Parathyroid adenoma (tissue), 2 donors: ENCODE measurements around the gene SLC6A13.

Source experiments
- H2AFZ ChIP-seq: fragments of 300-600 bp; sonication (generic); one replicate; pipeline ENCODE4 v1.7.0; 2017; ENCODE audit warnings: antibody characterized with exemption, mild to moderate bottlenecking
- H3K27ac ChIP-seq: fragments of 300-600 bp; sonication (generic); one replicate; pipeline ENCODE4 v1.7.0; 2017
- H3K27me3 ChIP-seq: fragments of 300-600 bp; sonication (generic); one replicate; pipeline ENCODE4 v1.7.0; 2017; ENCODE audit warnings: low read length; ENCODE audit not compliant: control insufficient read depth, insufficient read depth
- H3K36me3 ChIP-seq: fragments of 300-600 bp; sonication (generic); one replicate; pipeline ENCODE4 v1.7.0; 2017; ENCODE audit warnings: low read length; ENCODE audit not compliant: control insufficient read depth, insufficient read depth
- H3K4me1 ChIP-seq: fragments of 300-600 bp; sonication (generic); one replicate; pipeline ENCODE4 v1.7.0; 2017; ENCODE audit warnings: control low read depth
- H3K4me2 ChIP-seq: fragments of 300-600 bp; sonication (generic); one replicate; pipeline ENCODE4 v1.7.0; 2017; ENCODE audit warnings: low read length
- H3K4me3 ChIP-seq: fragments of 300-600 bp; sonication (generic); one replicate; pipeline ENCODE4 v1.7.0; 2017; ENCODE audit warnings: low read depth, low read length
- H3K79me2 ChIP-seq: fragments of 300-600 bp; sonication (generic); one replicate; pipeline ENCODE4 v1.7.0; 2017; ENCODE audit warnings: control low read depth
- H3K9ac ChIP-seq: fragments of 300-600 bp; sonication (generic); one replicate; pipeline ENCODE4 v1.7.0; 2017; ENCODE audit warnings: mild to moderate bottlenecking
- H3K9me3 ChIP-seq: fragments of 300-600 bp; sonication (generic); one replicate; pipeline ENCODE4 v1.7.0; 2017; ENCODE audit warnings: low read length; ENCODE audit not compliant: control insufficient read depth
- TF ChIP-seq, protein P1 (sequence below): fragments of 300-600 bp; sonication (generic); IDR thresholded peaks from one replicate; pipeline ENCODE4 v1.7.0; 2017; ENCODE audit warnings: antibody characterized with exemption, mild to moderate bottlenecking
- donor health status: primary hyperparathyroidism.

SLC6A13 gene

DNA sequence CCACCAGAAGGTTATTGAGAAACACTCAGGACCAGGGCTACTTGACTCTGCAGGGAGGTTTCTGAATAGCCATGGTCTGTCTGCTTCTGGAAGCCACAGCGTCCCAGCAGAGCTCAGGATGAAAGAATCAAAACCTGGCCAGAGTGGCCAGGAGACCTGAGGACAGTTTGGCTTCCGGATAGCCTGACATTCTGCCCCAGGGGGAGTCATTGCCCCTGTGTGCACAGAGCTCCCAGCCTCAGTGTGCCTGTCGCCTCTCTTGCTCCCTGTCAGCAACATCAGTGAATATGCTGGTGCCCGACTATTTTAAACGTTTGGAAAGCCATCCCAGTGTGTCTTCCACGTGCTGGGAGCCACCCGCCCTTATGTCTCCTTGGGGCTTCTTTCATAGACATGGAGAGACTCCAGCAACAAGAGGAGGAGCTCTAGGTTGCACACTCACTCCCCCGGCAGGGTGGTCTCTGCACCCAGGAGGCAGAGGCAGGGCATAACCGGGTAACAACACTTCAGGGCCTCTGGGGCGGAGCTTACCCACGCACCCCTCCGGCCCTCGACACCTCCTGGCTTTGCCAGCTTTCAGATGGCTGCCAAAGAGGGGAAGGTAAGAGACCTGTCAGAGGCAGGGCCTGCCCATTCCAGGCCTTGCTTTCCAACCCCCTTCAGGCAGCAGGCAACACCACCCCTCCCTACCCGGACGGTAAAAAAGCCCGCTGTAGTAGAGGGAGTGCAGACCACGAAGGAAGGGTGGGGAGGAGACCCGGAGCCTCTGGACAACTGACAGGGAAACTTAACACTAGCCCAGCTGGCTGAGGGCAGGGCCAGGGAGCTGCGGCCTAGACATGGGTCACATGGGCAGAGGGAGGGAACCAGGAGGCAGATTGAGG, 29.7 kb downstream of the SLC6A13 start:
- H3K4me1 ChIP-seq, result peaks cover 19% of the 10 kb centered on the region
- no peaks in the 10 kb centered on the region for H3K9me3 ChIP-seq
- peak overlapping the region; percentile 81 for H2AFZ ChIP-seq
- no peak overlapping the region for H3K4me3 ChIP-seq
- no peaks in the 10 kb centered on the region for H3K36me3 ChIP-seq
- H3K9ac ChIP-seq, result no peak overlapping the region
- H3K27me3 ChIP-seq, result no peaks in the 10 kb centered on the region
- no peaks in the 10 kb centered on the region for H3K79me2 ChIP-seq
- no peak overlapping the region for H3K27ac ChIP-seq
- TF ChIP-seq, protein P1, sequence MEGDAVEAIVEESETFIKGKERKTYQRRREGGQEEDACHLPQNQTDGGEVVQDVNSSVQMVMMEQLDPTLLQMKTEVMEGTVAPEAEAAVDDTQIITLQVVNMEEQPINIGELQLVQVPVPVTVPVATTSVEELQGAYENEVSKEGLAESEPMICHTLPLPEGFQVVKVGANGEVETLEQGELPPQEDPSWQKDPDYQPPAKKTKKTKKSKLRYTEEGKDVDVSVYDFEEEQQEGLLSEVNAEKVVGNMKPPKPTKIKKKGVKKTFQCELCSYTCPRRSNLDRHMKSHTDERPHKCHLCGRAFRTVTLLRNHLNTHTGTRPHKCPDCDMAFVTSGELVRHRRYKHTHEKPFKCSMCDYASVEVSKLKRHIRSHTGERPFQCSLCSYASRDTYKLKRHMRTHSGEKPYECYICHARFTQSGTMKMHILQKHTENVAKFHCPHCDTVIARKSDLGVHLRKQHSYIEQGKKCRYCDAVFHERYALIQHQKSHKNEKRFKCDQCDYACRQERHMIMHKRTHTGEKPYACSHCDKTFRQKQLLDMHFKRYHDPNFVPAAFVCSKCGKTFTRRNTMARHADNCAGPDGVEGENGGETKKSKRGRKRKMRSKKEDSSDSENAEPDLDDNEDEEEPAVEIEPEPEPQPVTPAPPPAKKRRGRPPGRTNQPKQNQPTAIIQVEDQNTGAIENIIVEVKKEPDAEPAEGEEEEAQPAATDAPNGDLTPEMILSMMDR, result no peak
- no peak overlapping the region for H3K4me2 ChIP-seq

- no peak overlapping the region for H3K9ac ChIP-seq
- H3K27me3 ChIP-seq, result no peaks in the 10 kb centered on the region
- no peak overlapping the region for H3K4me3 ChIP-seq
Observed at GRCh38 chr12:230925-231671, 31.5 kb downstream of the SLC6A13 start.

GRCh38 chr12:229441-230191, 33.0 kb downstream of the SLC6A13 start:
- H3K4me2 ChIP-seq, result no peak overlapping the region
- no peaks in the 10 kb centered on the region for H3K79me2 ChIP-seq
- H3K9ac ChIP-seq, result no peak overlapping the region
- H3K27ac ChIP-seq, result peak overlapping the region; percentile 87
- H3K36me3 ChIP-seq, result no peaks in the 10 kb centered on the region
- H3K9me3 ChIP-seq, result no peaks in the 10 kb centered on the region
- H2AFZ ChIP-seq, result peak overlapping the region; percentile 63
- H3K4me3 ChIP-seq, result no peak overlapping the region
- H3K4me1 ChIP-seq, result peaks cover 28% of the 10 kb centered on the region
- no peaks in the 10 kb centered on the region for H3K27me3 ChIP-seq
- TF ChIP-seq, protein P1, result no peak

More at GRCh38 chr12:230925-231671, 31.5 kb downstream of the SLC6A13 start:
- Histone ChIP-seq H3K9me3 (no peaks in the 10 kb centered on the region), H3K4me1 (peaks cover 28% of the 10 kb centered on the region), H3K36me3 (no peaks in the 10 kb centered on the region), H2AFZ (no peak overlapping the region), H3K4me2 (no peak overlapping the region), H3K79me2 (no peaks in the 10 kb centered on the region), H3K27ac (no peak overlapping the region)
- TF ChIP-seq, protein P1, result no peak

DNA sequence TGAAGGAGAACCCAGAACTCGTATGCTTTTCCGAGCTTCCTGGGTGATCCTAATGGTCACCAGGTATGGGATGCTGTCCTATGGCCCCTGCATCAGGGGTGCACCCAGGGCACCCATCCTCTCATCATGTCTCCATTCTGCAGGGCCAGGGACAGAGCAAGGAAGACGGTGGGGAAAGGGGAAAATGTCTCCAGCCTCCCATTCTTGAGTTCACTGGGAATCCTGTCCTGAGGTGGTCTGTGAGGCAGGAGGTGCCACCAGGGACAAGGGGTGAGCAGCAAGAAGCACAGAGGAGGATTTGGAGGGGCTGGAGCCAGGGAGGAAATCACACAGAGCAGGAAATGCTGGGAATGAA, 33.8 kb downstream of the SLC6A13 start:
- no peaks in the 10 kb centered on the region for H3K9me3 ChIP-seq
- H3K27ac ChIP-seq, result peak overlapping the region; percentile 87
- H3K4me3 ChIP-seq, result no peak overlapping the region
- no peak overlapping the region for H3K9ac ChIP-seq
- H3K79me2 ChIP-seq, result no peaks in the 10 kb centered on the region
- TF ChIP-seq, protein P1, result no peak
- H3K4me2 ChIP-seq, result peak overlapping the region; percentile 22
- H3K36me3 ChIP-seq, result no peaks in the 10 kb centered on the region
- H2AFZ ChIP-seq, result peak overlapping the region; percentile 63
- peaks cover 28% of the 10 kb centered on the region for H3K4me1 ChIP-seq
- no peaks in the 10 kb centered on the region for H3K27me3 ChIP-seq
